K562 (cell line): Measurements from ENCODE around the gene G6PD. TPM values are rescaled to one million over a fixed set of nuclear protein-coding genes. Genes with fewer than 3 reads are reported as not detected.

ENCODE experiments used
- BACH1 ChIP-seq: fragments of 200-800 bp; sonication (Bioruptor generic); IDR thresholded peaks from 2 replicates; pipeline ENCODE4 v1.6.1; 2016; ENCODE audit warnings: missing genetic modification characterization, missing compliant biosample characterization
- CC2D1A ChIP-seq: fragments of 450-650 bp; IDR thresholded peaks from 2 replicates; pipeline ENCODE4 v1.6.1; 2017; ENCODE audit warnings: mild to moderate bottlenecking
- CHD2 ChIP-seq: IDR thresholded peaks from 2 replicates; pipeline ENCODE4 v1.6.1; 2011; ENCODE audit warnings: low read depth, low read length
- COPS2 ChIP-seq: fragments of 450-650 bp; conservative IDR thresholded peaks from 2 replicates; pipeline ENCODE4 v1.6.1; 2016; ENCODE audit warnings: mild to moderate bottlenecking, moderate library complexity
- CREB1 ChIP-seq, 2 experiments: sonication (generic) in 1 of 2; formaldehyde crosslinking in 1 of 2; IDR thresholded peaks; 2 replicates each; pipeline versions ENCODE4 v1.6.1 to v1.8.0; 2012 to 2022; ENCODE audit warnings: inconsistent platforms in 1 of 2, mild to moderate bottlenecking in 1 of 2, missing genetic modification reagents in 1 of 2, moderate library complexity in 1 of 2
- DMBX1 ChIP-seq: fragments of 250-450 bp; sonication (Bioruptor Pico); IDR thresholded peaks from 2 replicates; pipeline ENCODE4 v1.8.0; 2022; ENCODE audit warnings: inconsistent platforms, mild to moderate bottlenecking, moderate library complexity, borderline replicate concordance
- EGR1 ChIP-seq: fragments of 450-650 bp; conservative IDR thresholded peaks from 2 replicates; pipeline ENCODE4 v1.6.1; 2017; ENCODE audit warnings: mild to moderate bottlenecking
- EHMT2 ChIP-seq: fragments of 450-650 bp; IDR thresholded peaks from 2 replicates; pipeline ENCODE4 v1.6.1; 2018; ENCODE audit warnings: antibody characterized with exemption
- FOXP1 ChIP-seq: sonication (generic); formaldehyde crosslinking; IDR thresholded peaks from 2 replicates; pipeline ENCODE4 v1.8.0; 2022; ENCODE audit warnings: mild to moderate bottlenecking, missing genetic modification reagents
- HMG20B ChIP-seq: fragments of 250-450 bp; sonication (Bioruptor Pico); IDR thresholded peaks from 2 replicates; pipeline ENCODE4 v1.5.0; 2021; ENCODE audit warnings: mild to moderate bottlenecking
- KDM4B ChIP-seq, 2 experiments: fragments of 450-650 bp in 1 of 2; sonication (generic) in 1 of 2; IDR thresholded peaks; 2 replicates each; pipeline ENCODE4 v1.6.1; 2016 to 2017; ENCODE audit warnings: borderline replicate concordance in 2 of 2, antibody characterized with exemption in 1 of 2, low read depth in 1 of 2, mild to moderate bottlenecking in 1 of 2
- NR2C2 ChIP-seq, 2 experiments: fragments of 200-800 bp in 1 of 2; sonication (Bioruptor generic) in 1 of 2; sonication (generic) in 1 of 2; formaldehyde crosslinking in 1 of 2; IDR thresholded peaks; 2 replicates each; pipeline versions ENCODE4 v1.6.1 to v1.8.0; 2016 to 2022; ENCODE audit warnings: mild to moderate bottlenecking in 1 of 2, missing compliant biosample characterization in 1 of 2, missing genetic modification characterization in 1 of 2, missing genetic modification reagents in 1 of 2
- NUFIP1 ChIP-seq: fragments of 450-650 bp; IDR thresholded peaks from 2 replicates; pipeline ENCODE4 v1.6.1; 2018; ENCODE audit not compliant: partially characterized antibody
- PHF8 ChIP-seq: fragments of 200-600 bp; sonication (generic); IDR thresholded peaks from 2 replicates; pipeline ENCODE4 v1.6.1; 2012; ENCODE audit warnings: mixed run types, mild to moderate bottlenecking, inconsistent platforms, low read length, moderate library complexity, borderline replicate concordance
- PTBP1 ChIP-seq: fragments of 200-400 bp; formaldehyde crosslinking; IDR thresholded peaks from 2 replicates; pipeline ENCODE4 v1.6.1; 2017; ENCODE audit warnings: low read depth, low read length
- PYGO2 ChIP-seq: fragments of 450-650 bp; IDR thresholded peaks from 2 replicates; pipeline ENCODE4 v1.6.1; 2016; ENCODE audit warnings: mild to moderate bottlenecking, missing genetic modification characterization, moderate library complexity, missing compliant biosample characterization
- RCOR1 ChIP-seq, 2 experiments: IDR thresholded peaks; 2 replicates each; pipeline ENCODE4 v1.6.1; 2012; ENCODE audit warnings: low read depth in 2 of 2, low read length in 2 of 2, borderline replicate concordance in 1 of 2, improper control_type of control experiment in 1 of 2
- RFX5 ChIP-seq: IDR thresholded peaks from 2 replicates; pipeline ENCODE4 v1.6.1; 2011; ENCODE audit warnings: low read depth, mild to moderate bottlenecking, improper control_type of control experiment, low read length
- SMARCE1 ChIP-seq: fragments of 450-650 bp; IDR thresholded peaks from 2 replicates; pipeline ENCODE4 v1.7.1; 2016; ENCODE audit warnings: mild to moderate bottlenecking
- ZEB2 ChIP-seq: fragments of 450-650 bp; IDR thresholded peaks from 2 replicates; pipeline ENCODE4 v1.6.1; 2016
- ZFP36 ChIP-seq: fragments of 150-350 bp; IDR thresholded peaks from 2 replicates; pipeline ENCODE4 v1.6.1; 2018; ENCODE audit warnings: low read length, low read depth; ENCODE audit not compliant: partially characterized antibody
- ZNF232 ChIP-seq: sonication (generic); formaldehyde crosslinking; IDR thresholded peaks from 2 replicates; pipeline ENCODE4 v1.8.0; 2022; ENCODE audit warnings: mild to moderate bottlenecking, missing genetic modification reagents
- ZNF354B ChIP-seq: fragments of 250-450 bp; sonication (Bioruptor Pico); IDR thresholded peaks from 2 replicates; pipeline ENCODE4 v1.4.0; 2020
- ZNF717 ChIP-seq: fragments of 250-450 bp; sonication (Bioruptor Pico); IDR thresholded peaks from 2 replicates; pipeline ENCODE4 v1.5.0; 2021
- polyA plus RNA-seq, 8 experiments: library from polyadenylated mRNA; depleted of rRNA in 4 of 8; stranded (reverse) in 5 of 8; unstranded in 3 of 8; fragments of >200 nt; fragmentation: Nextera tagmentation in 2 of 8; fragmentation: Illumina TruSeq in 1 of 8; extraction: Ambion mirVana in 2 of 8; extraction: Trizol in 1 of 8; gene quantifications; 2 replicates each; pipeline versions ENCODE4 v1.2.1 to v1.2.3, GENCODE V29; 2011 to 2014; ENCODE audit warnings: inconsistent platforms in 1 of 8, missing spikeins in 1 of 8
- total RNA-seq, 7 experiments: library from RNA; depleted of rRNA in 6 of 7; stranded (reverse); fragments of >200 nt in 6 of 7; fragmentation: Illumina TruSeq in 2 of 7; extraction: Trizol in 2 of 7; gene quantifications; 2 replicates each; pipeline versions ENCODE4 v1.2.1 to v1.2.3, GENCODE V29; 2011 to 2021; ENCODE audit warnings: low replicate concordance in 1 of 7
- TF ChIP-seq, protein P1 (sequence below): fragments of 450-650 bp; formaldehyde crosslinking; IDR thresholded peaks from 2 replicates; pipeline ENCODE4 v1.4.0; 2020; ENCODE audit warnings: mild to moderate bottlenecking, moderate library complexity
- TF ChIP-seq, protein P2 (sequence below): fragments of 250-450 bp; sonication (Bioruptor Pico); IDR thresholded peaks from 2 replicates; pipeline ENCODE4 v1.9.0; 2021; ENCODE audit warnings: mild to moderate bottlenecking
- TF ChIP-seq, protein P3 (sequence below): sonication (generic); formaldehyde crosslinking; IDR thresholded peaks from 2 replicates; pipeline ENCODE4 v1.8.1; 2023; ENCODE audit warnings: mild to moderate bottlenecking, missing genetic modification reagents, moderate library complexity

The G6PD gene
- total and polyA plus RNA-seq, 9 of the 15 experiments (the other 6 are each of a cell fraction or from before 2014, with no cell fraction given) = 2.9 to 222 (median 66.4) TPM

DNA sequence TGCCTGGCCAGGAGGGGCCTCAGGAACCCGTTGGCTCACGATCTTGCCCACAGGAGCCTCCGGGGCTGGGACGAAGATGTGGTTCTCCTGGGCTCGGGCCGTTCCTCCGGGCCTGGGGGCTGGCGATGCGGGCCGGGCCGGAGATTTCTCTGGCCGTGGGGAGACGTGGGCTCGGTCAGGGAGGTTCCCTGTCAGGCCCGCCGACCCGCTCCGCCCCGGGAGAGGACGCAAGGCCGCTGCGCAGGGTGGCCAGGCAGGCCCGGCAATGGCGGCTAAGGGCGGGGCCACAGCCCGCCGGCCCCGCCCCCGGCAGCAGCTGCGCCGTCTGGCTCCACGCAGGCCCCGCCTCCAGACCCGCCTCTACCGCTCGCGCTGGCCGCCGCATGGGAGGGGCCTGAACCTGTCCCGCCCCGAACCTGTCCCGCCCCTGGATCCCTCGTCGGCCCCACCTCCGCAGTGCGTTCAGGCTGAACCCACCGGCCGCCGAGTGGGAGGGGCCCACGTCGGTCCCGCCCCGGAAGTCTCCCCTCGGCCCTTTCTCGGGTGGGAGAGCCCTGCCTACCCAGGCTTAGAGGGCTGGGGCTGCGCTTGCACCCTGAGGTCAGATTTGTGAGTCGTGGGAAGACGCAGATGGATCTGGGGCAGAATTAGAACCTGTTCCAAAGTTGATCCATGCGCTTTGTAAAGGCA lies 30.5 kb downstream of the G6PD start, which contains the start of gene FAM3A (continued):
- TF ChIP-seq PHF8 (peak; percentile 87; the same call in 1 of the 2 replicates), CC2D1A (no peak), ZNF232 (no peak), HMG20B (CRISPR knock-in tag) (no peak), RFX5 (no peak), ZNF354B (CRISPR knock-in tag) (no peak), EHMT2 (no peak), CHD2 (no peak), ZFP36 (no peak), EGR1 (peak; percentile 44; the same call in 1 of the 2 replicates), CREB1 (IDR thresholded peaks at IDR 0.05) (no peak), CREB1 (CRISPR knock-in tag; IDR thresholded peaks at IDR 0.05) (no peak; the same call in 1 of the 2 replicates), KDM4B (IDR thresholded peaks at IDR 0.05; ENCODE audit: borderline replicate concordance in 2 of 2, low read depth in 1 of 2) (no peak), NR2C2 (CRISPR knock-in tag; IDR thresholded peaks at IDR 0.05) (peak; percentile 16; the same call in 1 of the 2 replicates), NR2C2 (tag; IDR thresholded peaks at IDR 0.05) (no peak; the same call in 1 of the 2 replicates), DMBX1 (no peak), PYGO2 (tag) (no peak), ZEB2 (no peak), PTBP1 (no peak), RCOR1 (IDR thresholded peaks at IDR 0.05; ENCODE audit: borderline replicate concordance in 1 of 2, low read depth in 2 of 2, low read length in 2 of 2) (no peak), BACH1 (no peak), SMARCE1 (no peak), COPS2 (no peak), NUFIP1 (no peak), ZNF717 (no peak), FOXP1 (CRISPR knock-in tag) (no peak)
- TF ChIP-seq, protein P1, sequence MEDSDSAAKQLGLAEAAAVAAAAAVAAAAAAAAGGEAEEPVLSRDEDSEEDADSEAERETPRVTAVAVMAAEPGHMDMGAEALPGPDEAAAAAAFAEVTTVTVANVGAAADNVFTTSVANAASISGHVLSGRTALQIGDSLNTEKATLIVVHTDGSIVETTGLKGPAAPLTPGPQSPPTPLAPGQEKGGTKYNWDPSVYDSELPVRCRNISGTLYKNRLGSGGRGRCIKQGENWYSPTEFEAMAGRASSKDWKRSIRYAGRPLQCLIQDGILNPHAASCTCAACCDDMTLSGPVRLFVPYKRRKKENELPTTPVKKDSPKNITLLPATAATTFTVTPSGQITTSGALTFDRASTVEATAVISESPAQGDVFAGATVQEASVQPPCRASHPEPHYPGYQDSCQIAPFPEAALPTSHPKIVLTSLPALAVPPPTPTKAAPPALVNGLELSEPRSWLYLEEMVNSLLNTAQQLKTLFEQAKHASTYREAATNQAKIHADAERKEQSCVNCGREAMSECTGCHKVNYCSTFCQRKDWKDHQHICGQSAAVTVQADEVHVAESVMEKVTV (CRISPR knock-in tag) = no peak
- TF ChIP-seq, protein P2, sequence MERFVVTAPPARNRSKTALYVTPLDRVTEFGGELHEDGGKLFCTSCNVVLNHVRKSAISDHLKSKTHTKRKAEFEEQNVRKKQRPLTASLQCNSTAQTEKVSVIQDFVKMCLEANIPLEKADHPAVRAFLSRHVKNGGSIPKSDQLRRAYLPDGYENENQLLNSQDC (CRISPR knock-in tag) = no peak
- TF ChIP-seq, protein P3, sequence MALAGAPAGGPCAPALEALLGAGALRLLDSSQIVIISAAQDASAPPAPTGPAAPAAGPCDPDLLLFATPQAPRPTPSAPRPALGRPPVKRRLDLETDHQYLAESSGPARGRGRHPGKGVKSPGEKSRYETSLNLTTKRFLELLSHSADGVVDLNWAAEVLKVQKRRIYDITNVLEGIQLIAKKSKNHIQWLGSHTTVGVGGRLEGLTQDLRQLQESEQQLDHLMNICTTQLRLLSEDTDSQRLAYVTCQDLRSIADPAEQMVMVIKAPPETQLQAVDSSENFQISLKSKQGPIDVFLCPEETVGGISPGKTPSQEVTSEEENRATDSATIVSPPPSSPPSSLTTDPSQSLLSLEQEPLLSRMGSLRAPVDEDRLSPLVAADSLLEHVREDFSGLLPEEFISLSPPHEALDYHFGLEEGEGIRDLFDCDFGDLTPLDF (CRISPR knock-in tag) = no peak
